Chondrocyte (in vitro differentiated cells): Measurements from ENCODE around the gene MYL7. TPM values are rescaled to one million over a fixed set of nuclear protein-coding genes. Genes with fewer than 3 reads are reported as not detected.

Experiments
- DNase-seq: peaks from one replicate; pipeline ENCODE4 v3.0.0; 2021; ENCODE audit warnings: mixed read lengths, low spot score
- H3K27ac Mint-ChIP-seq: one replicate; pipeline ENCODE4 v1.8.0; 2021; ENCODE audit warnings: mild to moderate bottlenecking, moderate library complexity, mixed read lengths; ENCODE audit not compliant: unreplicated experiment
- H3K27me3 Mint-ChIP-seq: 2 replicates; pipeline ENCODE4 v1.8.0; 2021; ENCODE audit warnings: low read depth, mixed read lengths
- H3K36me3 Mint-ChIP-seq: 2 replicates; pipeline ENCODE4 v1.8.0; 2021; ENCODE audit warnings: low read depth, mixed read lengths
- H3K4me1 Mint-ChIP-seq: 2 replicates; pipeline ENCODE4 v1.8.0; 2021; ENCODE audit warnings: low read depth, mild to moderate bottlenecking, mixed read lengths
- H3K4me3 Mint-ChIP-seq: one replicate; pipeline ENCODE4 v1.8.0; 2021; ENCODE audit warnings: mild to moderate bottlenecking, moderate library complexity, mixed read lengths; ENCODE audit not compliant: unreplicated experiment
- H3K9me3 Mint-ChIP-seq: 2 replicates; pipeline ENCODE4 v1.8.0; 2021; ENCODE audit warnings: low read depth, mixed read lengths
- CTCF ChIP-seq: fragments of 200-600 bp; sonication (generic); IDR thresholded peaks from 2 replicates; pipeline ENCODE4 v1.5.0; 2021; ENCODE audit warnings: antibody characterized with exemption, mild to moderate bottlenecking, moderate library complexity
- total RNA-seq: library from RNA; stranded (reverse); gene quantifications from 3 replicates; pipeline ENCODE4 v1.2.1, GENCODE V29; 2021

Gene MYL7
- total RNA-seq, 1 donor from 2014 or later, result not detected

GRCh38 chr7:44151956-44152355, 10.8 kb upstream of the MYL7 start:
- no peaks in the 10 kb centered on the region for H3K36me3 Mint-ChIP-seq
- H3K4me3 Mint-ChIP-seq, result no peak overlapping the region
- no peak overlapping the region for H3K27ac Mint-ChIP-seq
- DNase-seq, result no peak
- no peak for TF ChIP-seq CTCF
- no peaks in the 10 kb centered on the region for H3K9me3 Mint-ChIP-seq
- no peaks in the 10 kb centered on the region for H3K27me3 Mint-ChIP-seq
- H3K4me1 Mint-ChIP-seq, result no peaks in the 10 kb centered on the region

GRCh38 chr7:44150966-44151941, 10.1 kb upstream of the MYL7 start:
- no peak overlapping the region for H3K27ac Mint-ChIP-seq

GRCh38 chr7:44150466-44150832, 9.3 kb upstream of the MYL7 start:
- Mint-ChIP-seq H3K27ac (no peak overlapping the region), H3K27me3 (no peaks in the 10 kb centered on the region), H3K4me1 (no peaks in the 10 kb centered on the region), H3K36me3 (no peaks in the 10 kb centered on the region), H3K9me3 (no peaks in the 10 kb centered on the region), H3K4me3 (no peak overlapping the region)
- DNase-seq, result no peak
- TF ChIP-seq CTCF, result no peak

More at GRCh38 chr7:44150966-44151941, 10.1 kb upstream of the MYL7 start:
- no peak for TF ChIP-seq CTCF
- Mint-ChIP-seq H3K36me3 (no peaks in the 10 kb centered on the region), H3K9me3 (no peaks in the 10 kb centered on the region), H3K4me3 (no peak overlapping the region), H3K27me3 (no peaks in the 10 kb centered on the region), H3K4me1 (no peaks in the 10 kb centered on the region)
- DNase-seq, result no peak

- DNase-seq, result peak; percentile 81
- H3K4me3 Mint-ChIP-seq, result no peak overlapping the region
Measured at GRCh38 chr7:44149571-44150465, 8.7 kb upstream of the MYL7 start.

More at GRCh38 chr7:44149571-44150465, 8.7 kb upstream of the MYL7 start:
- no peaks in the 10 kb centered on the region for H3K9me3 Mint-ChIP-seq
- no peaks in the 10 kb centered on the region for H3K4me1 Mint-ChIP-seq
- TF ChIP-seq CTCF, result no peak
- H3K27me3 Mint-ChIP-seq, result no peaks in the 10 kb centered on the region
- no peaks in the 10 kb centered on the region for H3K36me3 Mint-ChIP-seq
- no peak overlapping the region for H3K27ac Mint-ChIP-seq
